Measurements from ENCODE around the gene ZNF292.

- TF ChIP-seq, protein P1, sequence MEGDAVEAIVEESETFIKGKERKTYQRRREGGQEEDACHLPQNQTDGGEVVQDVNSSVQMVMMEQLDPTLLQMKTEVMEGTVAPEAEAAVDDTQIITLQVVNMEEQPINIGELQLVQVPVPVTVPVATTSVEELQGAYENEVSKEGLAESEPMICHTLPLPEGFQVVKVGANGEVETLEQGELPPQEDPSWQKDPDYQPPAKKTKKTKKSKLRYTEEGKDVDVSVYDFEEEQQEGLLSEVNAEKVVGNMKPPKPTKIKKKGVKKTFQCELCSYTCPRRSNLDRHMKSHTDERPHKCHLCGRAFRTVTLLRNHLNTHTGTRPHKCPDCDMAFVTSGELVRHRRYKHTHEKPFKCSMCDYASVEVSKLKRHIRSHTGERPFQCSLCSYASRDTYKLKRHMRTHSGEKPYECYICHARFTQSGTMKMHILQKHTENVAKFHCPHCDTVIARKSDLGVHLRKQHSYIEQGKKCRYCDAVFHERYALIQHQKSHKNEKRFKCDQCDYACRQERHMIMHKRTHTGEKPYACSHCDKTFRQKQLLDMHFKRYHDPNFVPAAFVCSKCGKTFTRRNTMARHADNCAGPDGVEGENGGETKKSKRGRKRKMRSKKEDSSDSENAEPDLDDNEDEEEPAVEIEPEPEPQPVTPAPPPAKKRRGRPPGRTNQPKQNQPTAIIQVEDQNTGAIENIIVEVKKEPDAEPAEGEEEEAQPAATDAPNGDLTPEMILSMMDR (conservative IDR thresholded peaks at IDR 0.05 in 1 of 2, IDR thresholded peaks at IDR 0.05 in 1 of 2; ENCODE audit: low read depth in 1 of 2, low read length in 2 of 2), result no peak
- TF ChIP-seq EZH2 (IDR thresholded peaks at IDR 0.05; ENCODE audit: low read length, missing control alignments), result no peak
Measured at GRCh38 chr6:87176493-87176892, 21.1 kb downstream of the ZNF292 start.
